Upper lobe of left lung (tissue), 6 donors: ENCODE data around the gene LPA. TPM values are rescaled to one million over a fixed set of nuclear protein-coding genes. Genes with fewer than 3 reads are reported as not detected.

Experiments
- ATAC-seq, 2 donors: fragments of 200-7000 bp; cut with Tn5 transposase; one replicate each; pipeline ENCODE4 v1.9.1; 2022; ENCODE audit warnings: mild to moderate bottlenecking in 2 of 2, moderate library complexity in 2 of 2; ENCODE audit not compliant: low FRiP score in 2 of 2
- DNase-seq, 2 donors: peaks; one replicate each; pipeline ENCODE4 v3.0.0-alpha.2; 2019 to 2020
- H3K27ac ChIP-seq, 4 donors: fragments of 200-600 bp; sonication (generic); one replicate each; pipeline ENCODE4 v1.5.1; 2016 to 2019
- H3K27me3 ChIP-seq, 4 donors: fragments of 200-600 bp; sonication (generic); one replicate each; pipeline ENCODE4 v1.5.1; 2017 to 2019
- H3K36me3 ChIP-seq, 4 donors: fragments of 200-600 bp; sonication (generic); one replicate each; pipeline ENCODE4 v1.5.1; 2016 to 2019
- H3K4me1 ChIP-seq, 4 donors: fragments of 200-600 bp; sonication (generic); one replicate each; pipeline ENCODE4 v1.5.1; 2018 to 2019
- H3K4me3 ChIP-seq, 4 donors: fragments of 200-600 bp; sonication (generic); one replicate each; pipeline ENCODE4 v1.5.1; 2017 to 2019; ENCODE audit warnings: mild to moderate bottlenecking in 2 of 4, moderate library complexity in 1 of 4
- H3K9me3 ChIP-seq, 4 donors: fragments of 200-600 bp; sonication (generic); one replicate each; pipeline ENCODE4 v1.5.1; 2018 to 2019
- CTCF ChIP-seq, 6 experiments: fragments of 450-650 bp in 4 of 6; fragments of 200-600 bp in 2 of 6; sonication (generic) in 2 of 6; IDR thresholded peaks; one replicate each; pipeline ENCODE4 v1.5.1; 2016 to 2019; ENCODE audit warnings: antibody characterized with exemption in 6 of 6
- EP300 ChIP-seq, 4 donors: sonication (generic); formaldehyde crosslinking; IDR thresholded peaks; one replicate each; pipeline ENCODE4 v1.5.1; 2017; ENCODE audit warnings: antibody characterized with exemption in 4 of 4, control low read depth in 2 of 4
- POLR2A ChIP-seq, 4 donors: fragments of 450-650 bp; IDR thresholded peaks; one replicate each; pipeline ENCODE4 v1.5.1; 2016 to 2017; ENCODE audit warnings: antibody characterized with exemption in 4 of 4, mild to moderate bottlenecking in 2 of 4
- POLR2AphosphoS5 ChIP-seq, 2 donors: sonication (generic); formaldehyde crosslinking; IDR thresholded peaks; one replicate each; pipeline ENCODE4 v1.5.1; 2017; ENCODE audit warnings: antibody characterized with exemption in 2 of 2
- WGBS, 2 donors: methylation state at CpG; one replicate each; pipeline ENCODE4 v1.1.5; 2017 to 2018; 5-methylcytosine and 5-hydroxymethylcytosine counted together
- total RNA-seq, 6 donors: library from RNA; depleted of rRNA in 4 of 6; stranded (reverse); fragments of >200 nt in 4 of 6; gene quantifications; one replicate each; pipeline versions ENCODE4 v1.1.0 to v1.2.1, GENCODE V29; 2016 to 2021
- donor health status: DM: no; HTN: no; CAD: no; lungs with moderate emphysema.
- donor health status: DM: no; HTN: yes; CAD: no; lungs with severe emphysema.

LPA gene
- total RNA-seq, 6 donors from 2014 or later: 0.15 to 2.1 (median 0.23) TPM; not detected in 2

- Histone ChIP-seq H3K27me3 (no peaks in the 10 kb centered on the region), H3K36me3 (no peaks in the 10 kb centered on the region), H3K27ac (no peak overlapping the region), H3K9me3 (peaks cover 0 to 1% (median 0%) of the 10 kb centered on the region in 4 donors), H3K4me1 (no peaks in the 10 kb centered on the region), H3K4me3 (no peak overlapping the region)
- 24 to 46% methylated on average over 5 to 9 of the region's 9 CpGs for WGBS, 2 donors
- TF ChIP-seq CTCF (IDR thresholded peaks at IDR 0.05): peak in 3 of 6 experiments; percentile 32 to 57 (median 39)
- no peak for TF ChIP-seq POLR2A (IDR thresholded peaks at IDR 0.05)
- peak in 1 of 2 donors; percentile 26 for ATAC-seq
- peak in 1 of 2 donors; percentile 32 for DNase-seq
These were observed 3.8 kb upstream of the LPA start for GRCh38 chr6:160667639-160668481.

DNA sequence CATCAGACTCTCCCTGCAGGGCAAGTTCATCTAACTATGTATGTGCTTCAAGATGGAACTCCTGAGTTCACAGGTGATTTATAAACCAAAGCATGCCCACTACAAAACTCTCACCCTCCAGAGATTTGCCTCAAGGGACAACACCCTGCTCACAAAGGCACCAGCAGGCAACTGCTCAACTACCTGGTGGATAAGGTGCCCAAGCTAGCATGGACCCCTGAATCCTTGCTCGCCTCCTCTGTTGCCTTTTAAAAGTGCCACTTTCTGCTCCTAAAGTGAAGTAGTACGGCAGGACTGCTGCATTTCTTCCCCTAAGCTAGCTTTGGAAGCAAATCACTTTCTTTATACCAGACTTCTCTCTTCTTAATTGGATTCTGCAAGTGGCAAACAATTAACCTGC is 1.2 kb downstream of the LPA start:
- WGBS, 2 donors: 49 to 54% methylated on average over 2 of the region's 2 CpGs
- H3K27me3 ChIP-seq: no peaks in the 10 kb centered on the region
- DNase-seq (no peak), ATAC-seq (no peak)
- H3K4me1 ChIP-seq: no peaks in the 10 kb centered on the region
- H3K9me3 ChIP-seq: peaks cover 0 to 1% (median 0%) of the 10 kb centered on the region in 4 donors
- TF ChIP-seq EP300 (IDR thresholded peaks at IDR 0.05) (no peak), POLR2A (IDR thresholded peaks at IDR 0.05) (no peak), POLR2AphosphoS5 (IDR thresholded peaks at IDR 0.05) (no peak), CTCF (IDR thresholded peaks at IDR 0.05) (no peak)
- no peak overlapping the region for H3K4me3 ChIP-seq
- H3K27ac ChIP-seq: no peak overlapping the region
- H3K36me3 ChIP-seq: no peaks in the 10 kb centered on the region

DNA sequence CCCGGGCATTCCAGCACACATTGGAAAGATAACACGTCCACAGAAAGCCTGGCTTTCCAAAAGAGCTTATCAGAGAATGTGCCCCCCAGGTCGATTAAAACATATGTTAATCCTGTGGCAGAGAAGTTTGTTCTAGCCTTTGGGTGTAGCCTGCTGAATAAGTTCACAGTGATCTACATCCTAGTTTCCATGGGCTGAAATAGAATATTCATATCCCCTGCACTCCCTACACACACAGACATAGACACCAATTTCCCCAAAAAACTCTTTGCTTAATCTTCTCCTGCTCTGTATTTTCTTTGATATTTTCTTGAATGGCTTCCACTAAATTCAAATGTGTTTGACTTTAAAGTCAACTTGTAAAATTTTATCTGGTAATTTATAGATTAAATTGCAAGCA is 1.6 kb downstream of the LPA start:
- Histone ChIP-seq H3K27ac (no peak overlapping the region), H3K27me3 (no peaks in the 10 kb centered on the region), H3K9me3 (peaks cover 0 to 5% (median under 1%) of the 10 kb centered on the region in 4 donors), H3K4me1 (no peaks in the 10 kb centered on the region), H3K36me3 (no peaks in the 10 kb centered on the region), H3K4me3 (no peak overlapping the region)
- 35 to 39% methylated on average over 3 of the region's 3 CpGs for WGBS, 2 donors
- no peak for DNase-seq
- TF ChIP-seq POLR2A (IDR thresholded peaks at IDR 0.05): no peak
- no peak for TF ChIP-seq EP300 (IDR thresholded peaks at IDR 0.05)
- TF ChIP-seq POLR2AphosphoS5 (IDR thresholded peaks at IDR 0.05): no peak
- no peak for TF ChIP-seq CTCF (IDR thresholded peaks at IDR 0.05)
- no peak for ATAC-seq

GRCh38 chr6:160661216-160661615 is 2.9 kb downstream of the LPA start:
- ATAC-seq (no peak), DNase-seq (no peak)
- TF ChIP-seq CTCF (IDR thresholded peaks at IDR 0.05): no peak
- TF ChIP-seq POLR2A (IDR thresholded peaks at IDR 0.05): no peak
- no peak for TF ChIP-seq EP300 (IDR thresholded peaks at IDR 0.05)
- TF ChIP-seq POLR2AphosphoS5 (IDR thresholded peaks at IDR 0.05): no peak
- peaks cover 0 to 12% (median 5%) of the 10 kb centered on the region in 4 donors for H3K9me3 ChIP-seq
- H3K4me3 ChIP-seq: no peak overlapping the region
- no peak overlapping the region for H3K27ac ChIP-seq
- no peaks in the 10 kb centered on the region for H3K4me1 ChIP-seq
- H3K36me3 ChIP-seq: no peaks in the 10 kb centered on the region
- WGBS, 2 donors: 70 to 79% methylated on average over 3 of the region's 3 CpGs
- no peaks in the 10 kb centered on the region for H3K27me3 ChIP-seq

- TF ChIP-seq POLR2A (IDR thresholded peaks at IDR 0.05) (no peak), POLR2AphosphoS5 (IDR thresholded peaks at IDR 0.05) (no peak), CTCF (IDR thresholded peaks at IDR 0.05) (no peak), EP300 (IDR thresholded peaks at IDR 0.05) (no peak)
- DNase-seq: no peak
- Histone ChIP-seq H3K4me1 (no peaks in the 10 kb centered on the region), H3K4me3 (no peak overlapping the region), H3K27me3 (no peaks in the 10 kb centered on the region), H3K9me3 (peaks cover 0 to 12% (median 5%) of the 10 kb centered on the region in 4 donors), H3K36me3 (no peaks in the 10 kb centered on the region), H3K27ac (no peak overlapping the region)
- ATAC-seq: peak in 1 of 2 donors; percentile 59
- WGBS, 2 donors: 80 to 85% methylated on average over 5 to 6 of the region's 6 CpGs
These were observed 4.5 kb downstream of the LPA start for GRCh38 chr6:160659562-160659961.
